Stimulated activated CD8-positive, alpha-beta memory T cell treated with anti-CD3 and anti-CD28 coated beads, Interleukin-2, amount 100 ng/mL, for 48 hours (primary cell): Measurements from ENCODE around the gene NID2.
A peak's percentile ranks its signal among the peaks of the same experiment; 100 is the strongest.

Experiments used
- DNase-seq, 2 donors: peaks; one replicate each; pipeline ENCODE4 v3.0.0-alpha.2; 2020; ENCODE audit warnings: low read depth in 2 of 2

NID2 gene

DNA sequence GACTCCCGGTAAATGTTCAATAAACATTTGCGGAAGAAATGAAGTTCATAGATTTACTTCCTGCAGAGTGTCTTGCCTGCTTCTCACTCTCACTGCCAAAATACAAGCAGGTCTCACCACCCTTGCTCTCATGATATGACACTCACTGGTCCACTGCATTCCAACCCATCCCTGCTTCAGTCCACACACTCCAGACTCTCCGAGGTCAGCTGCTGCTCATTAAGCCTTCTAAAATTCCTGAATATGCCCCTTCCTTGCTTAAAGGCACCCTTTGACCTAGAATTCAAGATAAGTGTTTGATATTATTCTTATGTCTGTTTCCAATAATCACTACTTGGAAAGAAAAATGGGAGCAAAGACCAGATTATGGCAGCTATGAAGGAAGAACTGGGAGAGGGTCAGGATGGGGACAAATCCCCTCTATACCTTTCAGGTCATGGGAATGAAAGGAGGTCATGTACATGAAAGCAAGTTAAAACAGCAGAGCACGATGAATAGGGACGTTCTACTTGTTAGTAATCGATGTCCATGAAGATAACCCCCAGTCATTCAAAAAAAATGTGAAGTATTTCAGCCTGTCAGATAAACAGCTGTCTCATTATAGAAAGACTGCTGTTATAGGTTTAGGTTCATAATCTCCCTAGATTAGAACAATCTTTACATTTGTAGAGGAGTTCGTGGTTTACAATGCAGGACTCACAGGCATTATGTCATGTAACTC is 10.5 kb upstream of the NID2 start:
- no peak for DNase-seq

DNA sequence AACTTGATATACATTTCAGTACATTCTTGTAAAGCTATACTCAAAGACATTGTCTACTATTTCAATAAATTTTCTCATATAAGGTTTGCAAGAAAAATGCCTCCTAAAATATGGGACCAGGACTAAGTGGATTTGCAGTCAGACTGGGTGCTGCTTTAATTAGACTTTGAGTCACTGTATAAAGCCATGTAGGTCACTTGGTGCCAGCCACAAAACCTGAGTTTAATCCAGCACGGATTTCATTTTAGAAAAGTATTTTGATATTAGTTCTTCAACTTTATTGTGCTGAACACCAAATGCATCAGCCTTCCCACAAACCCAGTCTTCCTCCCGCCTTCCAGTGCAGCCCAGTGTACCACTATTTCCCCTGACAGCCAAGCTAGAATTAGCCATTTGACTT is 9.9 kb upstream of the NID2 start:
- DNase-seq = no peak

DNA sequence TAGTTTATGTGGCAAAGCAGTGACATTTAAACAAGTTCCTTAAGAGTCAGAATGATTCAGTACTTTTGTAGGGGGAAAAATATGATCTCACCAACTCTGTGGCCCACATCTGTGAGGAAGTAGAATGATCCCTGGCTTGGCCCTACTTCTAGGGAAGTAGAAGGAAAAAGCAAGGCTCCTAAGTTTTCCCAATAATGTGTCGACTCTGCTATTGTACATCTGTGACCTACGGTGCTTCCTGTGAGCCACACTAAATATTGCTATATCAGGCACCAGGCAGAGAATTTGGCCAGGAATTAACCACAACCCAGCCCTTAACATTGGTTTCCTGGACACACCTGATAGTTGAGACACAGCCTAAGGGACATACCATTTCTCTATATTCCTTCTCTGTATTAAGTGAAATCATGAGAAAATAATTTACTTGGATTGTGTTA is 9.3 kb upstream of the NID2 start:
- no peak for DNase-seq

DNA sequence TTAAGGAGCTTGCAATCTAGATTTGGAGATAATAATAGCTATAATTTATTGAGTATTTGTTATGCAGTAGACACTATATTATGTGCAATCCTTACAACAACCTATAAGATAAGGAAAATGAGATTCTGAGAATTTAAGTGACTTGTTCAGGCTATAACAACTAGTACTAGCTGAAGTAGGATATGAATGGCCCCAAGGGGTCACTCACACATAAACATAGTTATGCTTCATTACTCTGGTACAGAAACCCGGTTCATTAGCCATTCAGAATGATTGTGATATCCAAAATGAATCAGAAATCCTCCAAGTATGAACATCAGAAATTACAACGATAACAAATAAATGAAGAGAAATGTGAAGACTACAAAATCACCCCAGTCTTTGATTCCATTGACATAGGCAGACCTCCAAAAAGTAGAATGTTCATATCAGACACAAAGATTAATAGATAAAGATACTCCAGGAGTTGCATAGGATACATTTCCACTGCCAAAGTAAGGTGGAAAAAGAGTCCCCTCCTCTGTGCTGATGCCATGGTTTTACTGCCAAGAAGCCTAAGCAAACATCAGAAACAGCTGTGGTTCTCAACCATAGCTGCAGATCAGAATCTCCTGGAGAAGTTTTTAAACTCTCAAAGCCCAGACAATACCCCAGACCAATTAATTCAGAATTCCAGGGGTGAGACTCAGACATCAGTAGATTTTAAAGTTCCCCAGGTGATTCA is 8.6 kb upstream of the NID2 start:
- no peak for DNase-seq

DNA sequence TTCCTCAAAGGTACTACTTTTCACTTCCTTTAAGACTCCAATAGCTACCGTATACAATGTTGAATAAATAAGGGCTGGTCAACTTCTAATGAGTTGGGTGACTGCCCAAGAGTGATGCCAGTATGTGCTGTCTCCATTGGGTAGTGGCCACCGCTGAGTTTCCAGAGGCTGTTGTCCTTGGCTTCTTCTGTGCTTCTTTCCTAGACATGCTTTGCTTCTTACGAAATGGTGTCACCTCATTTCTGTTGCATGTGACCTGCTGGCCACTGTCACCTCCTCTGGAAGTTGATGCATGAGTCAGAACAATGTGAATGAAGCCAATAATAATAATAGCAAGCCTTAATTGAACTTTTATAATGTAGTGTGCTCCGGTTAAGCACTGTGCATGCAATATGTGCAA is 7.5 kb upstream of the NID2 start:
- DNase-seq = no peak

DNA sequence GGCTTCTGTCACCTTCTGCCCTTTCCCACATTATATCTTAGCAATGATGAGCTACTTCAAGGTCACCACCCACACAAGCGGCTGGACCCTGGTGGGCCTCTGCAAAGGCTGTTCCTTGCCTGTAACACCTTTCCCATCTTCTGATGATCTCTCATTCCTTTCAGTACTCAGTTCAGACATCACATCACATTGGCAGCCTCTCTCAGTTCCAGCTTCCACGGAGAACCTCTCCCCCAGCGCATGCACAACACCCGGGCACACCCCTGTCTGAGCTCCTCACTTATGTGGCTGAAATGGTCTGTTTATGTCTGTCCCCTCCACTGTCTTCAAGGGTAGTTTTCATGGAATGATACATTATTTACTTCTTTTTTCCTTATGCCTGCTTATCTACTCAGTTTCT is 6.5 kb upstream of the NID2 start:
- no peak for DNase-seq

DNA sequence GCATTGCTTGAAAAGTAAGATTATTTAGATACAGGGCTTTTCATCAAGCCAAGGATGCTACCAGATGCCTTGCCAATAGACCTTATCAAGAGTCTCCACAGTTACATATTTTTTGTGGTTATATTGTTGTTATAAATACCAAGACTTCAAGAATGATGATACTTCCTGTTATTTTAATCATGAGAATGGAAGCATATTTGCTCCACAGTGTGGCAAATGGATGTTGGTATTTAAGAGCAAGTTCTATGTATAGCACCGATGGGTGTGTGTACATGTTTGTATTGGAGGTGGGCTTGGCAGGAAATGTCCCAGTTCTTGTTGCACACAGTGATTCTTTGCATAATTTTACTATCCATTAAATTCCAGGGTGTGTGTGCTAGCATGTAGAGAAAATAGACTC is 4.4 kb upstream of the NID2 start:
- DNase-seq = no peak

DNA sequence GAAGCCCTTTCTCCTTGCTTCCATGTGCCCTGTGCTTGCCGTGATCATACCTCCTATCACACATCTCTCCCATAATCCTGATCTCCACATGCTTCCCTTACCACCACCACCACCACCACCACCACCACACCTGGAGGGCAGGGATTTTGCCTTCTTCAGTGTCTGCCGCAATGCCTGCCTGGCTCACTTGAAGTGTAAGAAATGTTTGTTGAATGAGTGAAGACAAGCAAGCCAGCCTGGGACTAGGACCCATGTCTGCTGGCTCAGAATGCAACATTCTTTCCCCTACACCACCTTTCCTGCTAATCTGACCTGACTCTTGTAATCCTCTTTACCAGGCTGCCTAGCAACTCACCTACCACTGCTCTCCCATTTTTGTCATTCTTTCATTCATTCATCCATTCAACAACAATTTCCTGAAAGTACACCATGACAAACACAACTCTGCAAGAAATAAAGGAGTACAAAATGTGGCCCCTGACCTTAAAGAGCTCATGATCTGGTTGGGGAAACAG is 3.5 kb upstream of the NID2 start:
- no peak for DNase-seq

DNA sequence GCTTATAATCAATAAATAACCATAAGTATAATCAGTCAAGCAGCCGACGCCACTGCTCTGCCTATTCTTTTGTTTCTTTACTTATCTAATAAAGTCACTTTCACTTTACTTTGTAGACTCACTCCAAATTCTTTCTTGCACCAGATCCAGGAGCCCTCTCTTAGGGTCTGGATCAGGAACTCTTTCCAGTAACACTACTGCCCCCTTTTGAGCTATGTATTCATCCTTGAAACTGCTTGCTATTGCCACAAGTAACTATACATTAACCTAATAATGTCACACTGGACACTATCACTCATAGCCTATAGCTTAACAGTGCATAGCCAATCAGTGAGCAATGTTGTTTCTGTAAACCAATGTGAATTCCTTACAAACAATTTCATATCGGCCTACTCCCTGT is 2.8 kb upstream of the NID2 start:
- no peak for DNase-seq

DNA sequence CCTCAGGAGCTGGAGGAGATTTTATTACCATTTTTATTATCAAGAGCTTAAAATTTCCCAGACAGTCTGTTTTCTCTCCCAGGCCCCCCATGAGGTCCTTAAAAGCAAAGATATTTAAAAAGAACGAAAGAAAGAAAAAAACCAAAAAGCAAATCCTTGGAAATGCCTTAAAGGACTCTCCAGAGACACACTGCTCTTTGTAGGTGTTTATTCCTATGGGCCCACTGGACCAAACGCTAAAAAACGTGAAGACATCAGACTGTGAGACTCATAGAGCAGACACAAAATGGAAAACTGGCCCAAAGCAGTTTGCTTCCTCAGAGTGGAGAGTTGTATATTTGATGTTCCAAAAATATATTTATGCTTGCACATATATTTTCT is 1.2 kb upstream of the NID2 start:
- no peak for DNase-seq

DNA sequence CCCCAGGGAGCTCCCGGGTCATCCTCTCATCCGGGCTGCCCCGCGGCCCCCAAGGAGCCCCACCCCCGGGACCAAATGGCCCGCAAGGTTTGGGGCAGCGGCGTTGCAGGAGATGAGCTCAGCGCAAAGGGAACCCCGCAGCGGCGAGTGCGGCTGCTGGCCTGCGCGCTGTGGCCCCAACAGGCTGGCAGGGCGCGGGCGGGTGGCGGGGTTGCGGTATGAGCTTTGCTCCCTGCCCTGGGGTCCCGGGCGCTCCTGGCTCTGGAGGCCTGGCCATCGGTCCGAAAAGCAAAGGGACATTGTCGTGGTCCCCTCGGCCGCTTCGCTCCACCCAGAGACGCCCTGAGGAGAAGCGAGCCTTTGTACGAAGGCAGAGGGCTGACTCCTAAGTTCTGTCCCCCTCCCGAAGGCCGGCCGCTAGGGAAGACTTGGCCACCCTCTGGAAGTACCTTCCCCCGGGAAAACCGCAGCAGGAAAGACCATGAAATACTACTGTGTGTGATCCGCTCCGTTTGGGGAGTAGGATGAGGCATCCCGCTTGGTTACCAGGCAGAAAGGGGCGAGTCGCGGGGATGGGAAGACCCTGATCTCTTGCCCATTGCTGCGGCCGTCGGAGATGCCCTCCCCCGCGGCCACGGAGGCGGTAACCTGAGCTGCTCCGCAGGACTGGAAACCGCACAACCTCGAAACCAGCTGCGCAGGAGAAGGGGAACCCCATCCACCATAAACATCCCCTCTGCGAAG is 620 bp upstream of the NID2 start:
- DNase-seq = peak in 1 of 2 donors; percentile 20

DNA sequence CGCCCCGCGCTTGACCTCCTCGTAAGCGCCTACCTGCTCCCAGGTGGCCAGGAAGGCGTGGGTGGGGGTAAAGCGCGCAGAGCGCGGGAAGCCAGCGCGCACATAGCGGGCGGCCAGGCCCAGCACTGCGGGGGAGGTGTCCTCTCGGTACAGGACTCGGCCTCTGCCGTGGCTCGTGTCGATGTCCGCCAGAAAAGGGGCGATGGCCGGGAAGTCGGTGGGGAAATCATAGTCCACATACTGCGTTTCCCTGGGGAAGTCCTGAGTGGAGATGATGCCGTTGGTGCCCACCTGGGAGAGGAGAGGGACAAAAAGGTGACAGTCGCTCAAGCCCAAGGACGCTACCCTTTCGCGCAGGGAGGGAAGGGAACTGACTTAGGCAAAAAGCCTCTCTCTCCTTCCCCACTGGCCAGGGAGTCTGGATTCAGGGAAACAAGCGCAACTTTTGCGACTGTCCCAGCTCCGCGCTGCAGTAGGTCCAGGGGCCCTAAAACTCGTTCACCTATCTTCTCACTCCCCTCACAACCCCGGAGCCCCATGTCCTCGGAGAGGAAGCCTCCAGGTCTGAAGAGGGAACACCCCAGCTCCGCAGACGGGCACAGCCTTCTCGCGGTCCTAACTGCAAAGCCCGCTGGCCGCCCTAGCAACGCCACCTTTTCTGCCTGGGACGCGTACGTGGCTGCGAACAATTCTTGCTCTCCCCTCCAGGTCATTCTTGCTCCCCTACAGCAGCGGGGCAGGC is 815 bp downstream of the NID2 start:
- DNase-seq = no peak

DNA sequence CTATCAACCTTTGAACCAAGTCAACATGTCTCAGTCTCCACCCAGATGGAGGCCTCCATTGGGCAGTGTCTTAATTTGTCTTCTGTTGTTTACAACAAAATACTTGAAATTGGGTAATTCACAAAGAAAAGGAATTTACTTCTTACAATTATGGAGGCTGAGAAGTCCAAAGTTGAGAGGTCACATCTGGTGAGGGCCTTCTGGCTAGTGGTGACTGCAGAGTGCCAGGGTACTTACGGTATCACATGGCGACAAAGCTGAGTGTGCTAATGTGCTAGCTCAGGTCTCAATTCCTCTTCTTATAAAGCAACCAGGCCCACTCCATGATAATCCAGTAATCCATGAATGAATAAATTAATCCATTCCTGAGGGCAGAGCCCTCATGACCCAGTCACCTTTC is 4.7 kb downstream of the NID2 start:
- no peak for DNase-seq

DNA sequence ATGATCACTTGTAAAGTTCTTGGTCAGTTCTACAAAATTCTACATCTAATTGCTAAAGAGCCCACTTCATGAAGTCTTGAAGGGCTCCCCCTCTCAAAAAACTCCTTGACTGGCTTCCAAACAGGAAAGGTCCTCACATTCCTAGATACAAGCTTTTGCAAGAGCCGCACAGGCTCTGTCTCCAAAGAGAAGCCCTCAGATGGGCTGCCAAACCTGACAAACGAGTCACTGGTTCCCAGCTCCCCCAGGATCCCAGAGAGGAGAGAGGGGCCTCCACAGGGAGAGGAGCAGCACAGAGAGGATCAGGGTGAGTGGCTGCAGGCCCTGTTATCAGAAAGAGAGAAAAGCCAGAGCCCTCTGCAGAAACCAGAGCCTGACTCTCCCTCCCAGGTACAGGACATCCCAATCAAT is 5.8 kb downstream of the NID2 start:
- no peak for DNase-seq

DNA sequence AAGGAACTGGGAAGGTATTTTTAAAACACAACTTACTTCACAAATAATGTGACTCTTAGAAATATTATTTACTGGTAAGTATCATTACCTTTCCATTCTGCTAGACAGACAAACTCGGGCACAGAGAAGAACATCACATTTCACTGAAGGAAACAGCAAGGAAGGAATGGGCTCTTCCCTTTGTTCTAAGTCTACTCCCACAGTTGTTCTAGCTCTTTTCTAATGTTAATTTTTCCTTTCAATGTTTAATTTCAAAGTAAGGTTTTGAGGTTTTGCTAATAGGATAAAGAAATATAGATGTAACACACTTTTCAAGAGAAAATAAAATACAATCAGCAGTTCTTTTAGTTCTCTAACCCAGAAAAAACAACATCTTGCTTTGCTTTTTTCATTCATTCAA is 7.0 kb downstream of the NID2 start:
- no peak for DNase-seq

DNA sequence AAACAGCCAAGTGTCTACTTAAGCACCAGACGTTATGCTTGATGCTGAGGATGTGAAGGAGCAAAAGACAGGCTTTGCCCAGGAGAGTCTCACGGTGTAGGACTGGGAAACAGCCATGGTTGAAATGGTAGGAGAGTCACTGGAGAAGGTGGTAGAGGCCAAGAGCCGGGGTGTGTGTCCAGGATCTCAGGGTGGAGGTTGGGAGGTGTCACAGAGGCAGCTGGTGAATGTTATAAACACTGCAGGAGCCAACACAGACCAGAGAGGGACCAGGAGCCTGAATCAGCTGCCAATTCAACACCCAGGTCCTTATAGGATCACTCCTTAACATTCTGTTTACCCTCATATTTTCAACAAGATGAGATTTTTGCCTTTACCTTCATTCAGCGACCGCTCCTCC is 7.5 kb downstream of the NID2 start:
- no peak for DNase-seq

DNA sequence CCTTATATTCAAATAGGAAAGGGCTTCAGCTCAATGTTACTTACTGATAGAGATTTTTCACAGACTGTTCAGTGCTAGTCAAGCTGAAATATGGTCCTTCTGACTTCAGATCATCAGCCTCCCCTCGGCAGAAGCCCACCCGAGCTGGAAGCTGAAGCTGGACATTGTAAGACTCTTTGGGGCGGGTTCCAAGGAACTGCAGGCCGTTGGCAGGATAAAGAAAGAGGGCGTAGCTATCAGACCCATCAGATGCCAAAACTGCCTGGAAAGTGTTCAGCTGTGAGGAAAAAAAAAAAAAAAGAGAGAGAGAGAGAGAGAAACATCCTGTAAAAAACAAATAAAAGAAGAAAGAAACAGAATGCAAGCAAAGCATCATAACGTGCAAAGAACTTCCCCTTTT is 8.8 kb downstream of the NID2 start:
- DNase-seq = no peak

DNA sequence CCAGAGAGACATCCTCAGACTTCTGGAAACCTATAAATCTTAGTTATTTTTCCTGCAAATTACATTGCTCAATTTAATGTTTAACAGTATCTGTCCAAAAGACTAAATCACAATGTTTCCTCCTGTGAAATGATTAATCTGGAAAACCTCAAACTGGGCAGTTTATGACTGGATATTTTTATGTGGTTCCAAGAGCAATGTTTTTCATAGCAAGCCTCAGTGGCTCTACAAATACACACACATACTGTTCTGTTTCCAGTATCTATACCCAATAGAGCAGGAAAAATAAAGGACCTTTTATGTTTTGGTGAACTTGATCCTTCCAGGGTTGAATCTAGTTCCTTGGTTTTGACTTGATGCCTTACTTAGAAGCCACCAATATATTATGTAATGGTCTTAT is 9.2 kb downstream of the NID2 start:
- DNase-seq = no peak

DNA sequence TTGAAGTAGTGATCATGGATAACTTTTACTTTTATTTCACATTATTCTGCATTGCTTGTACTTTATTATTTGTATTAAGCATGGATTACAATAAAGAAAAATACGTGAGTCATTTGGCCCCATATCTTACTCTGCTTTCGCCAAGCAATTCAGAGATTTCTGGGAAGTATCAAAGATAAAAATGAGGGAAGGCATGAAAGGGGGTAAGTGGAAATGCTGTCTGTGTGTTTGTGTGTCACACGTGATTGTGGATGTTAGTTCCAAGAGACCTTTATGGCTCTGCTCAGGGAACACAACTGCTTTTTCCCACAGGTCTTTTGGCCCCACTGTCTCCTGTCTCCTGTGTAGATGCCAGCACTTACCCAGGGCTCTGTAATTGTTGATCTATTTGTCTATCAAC is 10.5 kb downstream of the NID2 start:
- no peak for DNase-seq

DNA sequence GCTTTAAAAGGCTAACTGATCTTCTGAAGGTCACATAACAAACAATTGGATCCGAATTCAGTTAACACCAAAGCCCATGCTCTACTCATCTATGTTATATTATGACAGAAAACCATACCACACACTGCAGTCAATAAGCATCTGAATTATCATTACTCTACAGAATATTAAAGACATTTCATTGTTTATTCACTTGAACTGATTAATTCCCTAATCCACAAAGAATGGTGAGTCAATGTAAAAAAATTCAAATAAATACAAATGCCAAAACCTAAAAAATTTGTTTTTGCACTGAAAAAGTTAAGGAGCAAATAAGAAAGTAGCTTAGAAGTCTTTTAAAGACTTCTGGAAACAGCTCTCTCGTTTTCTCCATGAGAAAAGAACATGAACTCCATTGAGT is 13.7 kb downstream of the NID2 start:
- DNase-seq = no peak

DNA sequence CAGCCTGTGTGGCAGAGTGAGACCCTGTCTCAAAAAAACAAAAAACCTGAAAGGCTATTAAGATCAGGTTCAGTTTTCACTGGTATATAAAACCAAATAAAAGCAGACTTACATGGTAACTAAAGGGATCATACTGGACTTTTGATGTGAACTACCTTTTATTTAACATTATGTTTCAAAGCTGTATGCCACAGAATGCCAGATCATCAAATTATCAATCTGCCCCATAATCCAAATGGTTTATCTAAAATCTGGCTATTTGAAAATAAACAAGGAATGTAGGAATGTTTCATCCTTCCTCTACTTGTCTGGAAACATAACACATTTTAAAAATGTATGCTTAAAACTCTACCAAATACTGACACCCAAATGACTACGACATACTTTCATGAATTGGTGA is 14.2 kb downstream of the NID2 start:
- DNase-seq = no peak

DNA sequence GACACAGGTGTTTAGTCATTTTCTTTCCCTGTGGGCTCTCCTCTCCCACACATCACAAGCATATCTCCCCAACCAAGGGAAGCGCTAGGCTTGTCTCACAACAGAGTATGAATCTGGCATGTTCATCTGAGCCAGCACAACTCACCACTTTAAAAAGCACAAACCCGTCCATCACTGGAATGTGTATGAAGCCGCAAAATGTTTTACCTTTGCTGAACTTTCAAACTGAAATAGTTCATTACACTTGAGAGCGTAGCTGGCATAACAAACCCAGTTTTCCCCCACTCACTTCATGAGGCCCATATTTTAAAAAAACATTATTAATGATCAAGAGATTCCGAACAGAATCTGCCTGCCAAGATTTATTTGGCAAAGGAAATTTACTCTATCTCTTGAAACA is 15.8 kb downstream of the NID2 start:
- DNase-seq = no peak
